ENCODE measurements around the gene FMO5. TPM values are rescaled to one million over a fixed set of nuclear protein-coding genes. Genes with fewer than 3 reads are reported as not detected.
"Not testable (repeated sequence)": the region's sequence is repeated elsewhere in the genome, so short reads cannot be mapped to it uniquely, and the experiment has no call there.

The FMO5 gene
- total RNA-seq, 4 donors from 2014 or later = 15.5 to 37.8 (median 30.4) TPM

GRCh38 chr1:147243841-147244240 is 18.7 kb upstream of the FMO5 start:
- no peak for TF ChIP-seq POLR2A (IDR thresholded peaks at IDR 0.05)
- no peak for TF ChIP-seq EP300 (IDR thresholded peaks at IDR 0.05)
- TF ChIP-seq POLR2AphosphoS5 (IDR thresholded peaks at IDR 0.05) = no peak
- no peak for TF ChIP-seq CTCF (IDR thresholded peaks at IDR 0.05)
- no peaks in the 10 kb centered on the region for H3K27me3 ChIP-seq
- H3K27ac ChIP-seq = no peak overlapping the region
- no peaks in the 10 kb centered on the region for H3K36me3 ChIP-seq
- peak overlapping the region; percentile 97 for H3K4me3 ChIP-seq
- no peaks in the 10 kb centered on the region for H3K9me3 ChIP-seq
- peaks cover 28% of the 10 kb centered on the region for H3K4me1 ChIP-seq
- no peak for DNase-seq (ENCODE audit: low spot score in 2 of 2)
- whole genome bisulfite sequencing = 13% methylated on average over 4 of the region's 4 CpGs

- no peak for DNase-seq (ENCODE audit: low spot score in 2 of 2)
- Histone ChIP-seq H3K9me3 (no peaks in the 10 kb centered on the region), H3K27me3 (no peaks in the 10 kb centered on the region), H3K36me3 (no peaks in the 10 kb centered on the region), H3K4me3 (peak overlapping the region; percentile 97), H3K27ac (peak overlapping the region; percentile 95), H3K4me1 (peaks cover 28% of the 10 kb centered on the region)
- TF ChIP-seq CTCF (IDR thresholded peaks at IDR 0.05) = no peak
- TF ChIP-seq EP300 (IDR thresholded peaks at IDR 0.05) = no peak
- TF ChIP-seq POLR2A (IDR thresholded peaks at IDR 0.05) = no peak
- no peak for TF ChIP-seq POLR2AphosphoS5 (IDR thresholded peaks at IDR 0.05)
- WGBS = 2% methylated on average over 30 of the region's 30 CpGs
These were observed 18.1 kb upstream of the FMO5 start for GRCh38 chr1:147243228-147243685.

GRCh38 chr1:147242449-147243227 is 17.5 kb upstream of the FMO5 start, which contains the start of gene CHD1L:
TSS of gene CHD1L (plus strand) at chr1:147242684. CDS start at chr1:147242704, 20 bp downstream.
- H3K27ac ChIP-seq = peak within 1 kb of the TSS; percentile 95
- H3K36me3 ChIP-seq = no peaks in the 10 kb centered on the region
- H3K4me3 ChIP-seq = peak within 1 kb of the TSS; percentile 97
- TF ChIP-seq EP300 (IDR thresholded peaks at IDR 0.05) (no peak), POLR2A (IDR thresholded peaks at IDR 0.05) (peak in 1 of 2 donors; percentile 15), CTCF (IDR thresholded peaks at IDR 0.05) (peak; percentile 72 to 81), POLR2AphosphoS5 (IDR thresholded peaks at IDR 0.05) (peak in 2 of 3 donors; percentile 49 to 93)
- 0% methylated on average over 25 of the region's 82 CpGs for WGBS
- H3K4me1 ChIP-seq = peaks cover 26% of the 10 kb centered on the region
- H3K27me3 ChIP-seq = no peaks in the 10 kb centered on the region
- DNase-seq (ENCODE audit: low spot score in 2 of 2) = peak; percentile 95 to 96
- no peaks in the 10 kb centered on the region for H3K9me3 ChIP-seq

- DNase-seq (ENCODE audit: low spot score in 2 of 2) = no peak
- Histone ChIP-seq H3K9me3 (no peaks in the 10 kb centered on the region), H3K27ac (peak overlapping the region; percentile 95), H3K4me3 (peak overlapping the region; percentile 97), H3K27me3 (no peaks in the 10 kb centered on the region), H3K36me3 (no peaks in the 10 kb centered on the region), H3K4me1 (peaks cover 23% of the 10 kb centered on the region)
- TF ChIP-seq EP300 (IDR thresholded peaks at IDR 0.05) (no peak), POLR2AphosphoS5 (IDR thresholded peaks at IDR 0.05) (no peak), CTCF (IDR thresholded peaks at IDR 0.05) (no peak), POLR2A (IDR thresholded peaks at IDR 0.05) (no peak)
- WGBS = 20% methylated on average over 9 of the region's 9 CpGs
These were observed 16.9 kb upstream of the FMO5 start for GRCh38 chr1:147241934-147242448.

GRCh38 chr1:147240131-147240721 is 15.1 kb upstream of the FMO5 start:
- H3K4me3 ChIP-seq; H3K36me3 ChIP-seq; H3K27ac ChIP-seq; H3K9me3 ChIP-seq; DNase-seq (ENCODE audit: low spot score in 2 of 2); H3K27me3 ChIP-seq: not testable (repeated sequence)
- WGBS = 92% methylated on average over 5 of the region's 5 CpGs
- peaks cover 22% of the 10 kb centered on the region for H3K4me1 ChIP-seq
